Pulmonary artery endothelial cell (primary cell): ENCODE data around the gene HTN1. TPM values are rescaled to one million over a fixed set of nuclear protein-coding genes. Genes with fewer than 3 reads are reported as not detected.
"Not testable (repeated sequence)": the region's sequence is repeated elsewhere in the genome, so short reads cannot be mapped to it uniquely, and the experiment has no call there.

Source experiments
- DNase-seq: peaks from one replicate; pipeline ENCODE4 v3.0.0-alpha.2; 2011; ENCODE audit warnings: low read depth, low spot score
- total RNA-seq: library from RNA; depleted of rRNA; stranded (reverse); fragments of >200 nt; gene quantifications from 2 replicates; pipeline ENCODE4 v1.2.3, GENCODE V29; 2014

HTN1 gene
- total RNA-seq: not detected in 2 replicates

GRCh38 chr4:70050138-70050537, at the start of gene HTN1:
TSS of gene HTN1 (plus strand) at chr4:70050438. CDS start at chr4:70053077, 2,639 bp downstream.
- DNase-seq: not testable (repeated sequence)

- DNase-seq: no peak
These were observed 49.5 kb upstream of the HTN1 start for GRCh38 chr4:70000711-70001110.

- no peak for DNase-seq
These were observed 47.7 kb upstream of the HTN1 start for GRCh38 chr4:70002507-70002906.

GRCh38 chr4:70008771-70009170, 41.5 kb upstream of the HTN1 start:
- DNase-seq: no peak

- not testable (repeated sequence) for DNase-seq
These were observed 31.2 kb upstream of the HTN1 start for GRCh38 chr4:70019006-70019405.

GRCh38 chr4:70023218-70023617, 27.0 kb upstream of the HTN1 start:
- DNase-seq: no peak

GRCh38 chr4:70027011-70027410, 23.2 kb upstream of the HTN1 start:
- DNase-seq: no peak

- not testable (repeated sequence) for DNase-seq
These were observed 22.1 kb upstream of the HTN1 start, which contains the start of gene HTN3 for GRCh38 chr4:70028159-70028558. TSS of gene HTN3 (plus strand) at chr4:70028459. CDS start at chr4:70030741, 2,282 bp downstream.

- DNase-seq: not testable (repeated sequence)
These were observed 12.7 kb upstream of the HTN1 start for GRCh38 chr4:70037559-70037958.

- not testable (repeated sequence) for DNase-seq
These were observed 10.3 kb upstream of the HTN1 start for GRCh38 chr4:70039928-70040327.

GRCh38 chr4:70041652-70042286, 8.5 kb upstream of the HTN1 start:
- DNase-seq: no peak

- DNase-seq: not testable (repeated sequence)
These were observed 6.3 kb downstream of the HTN1 start for GRCh38 chr4:70056534-70056933.

- no peak for DNase-seq
These were observed 7.4 kb downstream of the HTN1 start for GRCh38 chr4:70057651-70058050.

- DNase-seq: no peak
These were observed 8.9 kb downstream of the HTN1 start for GRCh38 chr4:70059149-70059548.

- DNase-seq: no peak
These were observed 11.8 kb downstream of the HTN1 start for GRCh38 chr4:70062000-70062399.

GRCh38 chr4:70080205-70080604, 30.0 kb downstream of the HTN1 start:
- DNase-seq: no peak

GRCh38 chr4:70099206-70099605, 49.0 kb downstream of the HTN1 start:
- no peak for DNase-seq

Other genes with a start within 250 kb of the HTN1 start
- 34.2 and 267 TPM in 2 replicates for gene SULT1E1, start 190.3 kb upstream of the HTN1 start, total RNA-seq
- gene CSN1S1, start 119.4 kb upstream of the HTN1 start, total RNA-seq: not detected in 2 replicates
- gene CSN2, start 84.7 kb upstream of the HTN1 start, total RNA-seq: not detected in 2 replicates
- not detected in 2 replicates for gene STATH, start 54.5 kb upstream of the HTN1 start, total RNA-seq
- not detected in 2 replicates for gene HTN3, start 22.0 kb upstream of the HTN1 start, total RNA-seq
- not detected in 2 replicates for gene PRR27, start 103.8 kb downstream of the HTN1 start, total RNA-seq
- gene ODAM, start 145.3 kb downstream of the HTN1 start, total RNA-seq: not detected in 2 replicates
- not detected in 2 replicates for gene FDCSP, start 175.7 kb downstream of the HTN1 start, total RNA-seq
- not detected in 2 replicates for gene CSN3, start 192.2 kb downstream of the HTN1 start, total RNA-seq